HFF-Myc (cell line): Measurements from ENCODE around the gene SMYD3.

Experiments used
- DNase-seq: peaks from one replicate; pipeline ENCODE4 v3.0.0-alpha.2; 2011; ENCODE audit warnings: low read depth; ENCODE audit errors: extremely low read depth
- H3K4me3 ChIP-seq: replicated peaks from 2 replicates; pipeline ENCODE4 v1.5.1; 2011; ENCODE audit warnings: low read depth, mild to moderate bottlenecking, control low read depth, low read length
- CTCF ChIP-seq: IDR thresholded peaks from 2 replicates; pipeline ENCODE4 v1.5.1; 2012; ENCODE audit warnings: mild to moderate bottlenecking, low read depth, low read length, control low read depth; ENCODE audit errors: missing control alignments

The SMYD3 gene

GRCh38 chr1:246255773-246256172 is 251.3 kb downstream of the SMYD3 start:
- no peak for TF ChIP-seq CTCF
- no peak for DNase-seq

GRCh38 chr1:246254854-246255253 is 252.2 kb downstream of the SMYD3 start:
- TF ChIP-seq CTCF = no peak
- no peak for DNase-seq

More at GRCh38 chr1:246255773-246256172, 251.3 kb downstream of the SMYD3 start:
- no peak overlapping the region for H3K4me3 ChIP-seq

GRCh38 chr1:246246430-246246829 is 260.6 kb downstream of the SMYD3 start:
- no peak for TF ChIP-seq CTCF
- no peak for DNase-seq
- no peak overlapping the region for H3K4me3 ChIP-seq

More at GRCh38 chr1:246254854-246255253, 252.2 kb downstream of the SMYD3 start:
- H3K4me3 ChIP-seq = no peak overlapping the region

GRCh38 chr1:246245541-246245940 is 261.5 kb downstream of the SMYD3 start:
- TF ChIP-seq CTCF = no peak
- no peak overlapping the region for H3K4me3 ChIP-seq
- DNase-seq = no peak

- no peak for DNase-seq
- no peak for TF ChIP-seq CTCF
- no peak overlapping the region for H3K4me3 ChIP-seq
These were observed 275.0 kb downstream of the SMYD3 start for GRCh38 chr1:246232126-246232525.

GRCh38 chr1:246226041-246226440 is 281.0 kb downstream of the SMYD3 start:
- H3K4me3 ChIP-seq = no peak overlapping the region
- no peak for TF ChIP-seq CTCF
- no peak for DNase-seq
